Skin of body (tissue), 2 donors: ENCODE measurements around the gene RNF32. TPM values are rescaled to one million over a fixed set of nuclear protein-coding genes. Genes with fewer than 3 reads are reported as not detected.
A peak's percentile ranks its signal among the peaks of the same experiment; 100 is the strongest.
"Not testable (repeated sequence)": the region's sequence is repeated elsewhere in the genome, so short reads cannot be mapped to it uniquely, and the experiment has no call there.

Experiments
- DNase-seq: peaks from one replicate; lab custom pipeline; 2025; lab: John Stamatoyannopoulos, UW
- total RNA-seq: library from RNA; depleted of rRNA; stranded (reverse); fragments of >200 nt; gene quantifications from one replicate; pipeline ENCODE4 v1.2.3, GENCODE V29; 2014

RNF32 gene
- total RNA-seq, 1 donor from 2014 or later, result 0.89 TPM

DNA sequence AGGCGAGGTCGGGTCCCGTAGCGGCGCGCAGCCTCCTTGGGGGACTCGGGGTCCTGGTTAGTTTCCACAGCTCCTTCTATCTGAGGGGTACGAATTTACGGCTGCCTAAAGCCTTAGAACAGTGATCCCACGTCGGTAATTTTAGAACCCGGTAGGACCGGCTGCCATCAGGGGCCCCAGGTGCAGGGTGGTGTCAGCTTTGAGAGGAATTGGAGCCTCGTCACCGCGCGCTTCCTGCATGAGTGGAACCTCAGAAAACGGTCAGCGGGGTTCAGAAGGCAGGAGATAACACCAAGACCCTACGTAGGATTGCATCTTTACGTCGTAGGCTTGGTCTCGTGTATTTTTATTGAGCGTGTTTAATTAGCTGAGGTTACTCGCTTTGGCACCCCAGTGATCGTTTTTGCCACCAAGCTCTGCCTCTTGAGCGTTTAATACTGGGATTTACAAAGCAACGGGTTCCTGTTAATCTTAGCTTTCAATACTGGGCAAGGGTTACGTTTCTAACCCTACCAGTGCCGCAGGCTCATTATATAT lies 443 bp downstream of the RNF32 start:
- peak; percentile 19 for DNase-seq

DNA sequence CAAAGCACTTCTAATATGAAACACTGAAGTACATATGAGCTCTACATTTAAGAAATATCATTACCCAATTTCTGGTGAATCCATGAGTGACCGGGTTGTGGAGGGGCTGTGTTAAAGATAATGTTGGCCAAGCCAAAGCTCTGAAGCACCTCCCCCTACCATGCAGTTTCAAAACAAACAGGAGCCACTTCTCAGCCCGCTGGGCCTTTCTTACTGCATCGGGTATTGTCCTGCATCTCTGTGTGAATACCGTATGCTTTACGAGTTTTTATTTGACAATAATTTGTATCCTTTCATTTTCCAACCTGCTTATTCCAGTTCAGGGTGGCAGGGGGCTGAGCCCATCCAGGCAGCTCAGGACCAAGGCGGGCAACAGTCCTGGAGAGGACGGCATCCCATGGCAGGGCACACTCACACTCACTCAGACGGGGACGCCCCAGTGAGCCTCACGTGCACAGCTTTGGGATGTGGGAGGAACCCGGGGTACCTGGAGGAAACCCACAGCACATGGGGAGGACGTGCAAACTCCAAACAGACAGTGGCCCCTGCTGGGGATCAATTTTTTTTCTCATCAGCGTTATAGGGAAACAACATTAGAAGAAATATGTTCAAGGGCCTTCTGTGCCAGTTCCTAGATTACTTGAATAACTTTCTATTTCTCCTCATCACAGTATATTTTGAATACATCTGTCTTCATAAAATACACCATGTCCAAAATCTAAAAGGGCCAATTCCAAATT lies 1.9 kb downstream of the RNF32 start:
- no peak for DNase-seq

DNA sequence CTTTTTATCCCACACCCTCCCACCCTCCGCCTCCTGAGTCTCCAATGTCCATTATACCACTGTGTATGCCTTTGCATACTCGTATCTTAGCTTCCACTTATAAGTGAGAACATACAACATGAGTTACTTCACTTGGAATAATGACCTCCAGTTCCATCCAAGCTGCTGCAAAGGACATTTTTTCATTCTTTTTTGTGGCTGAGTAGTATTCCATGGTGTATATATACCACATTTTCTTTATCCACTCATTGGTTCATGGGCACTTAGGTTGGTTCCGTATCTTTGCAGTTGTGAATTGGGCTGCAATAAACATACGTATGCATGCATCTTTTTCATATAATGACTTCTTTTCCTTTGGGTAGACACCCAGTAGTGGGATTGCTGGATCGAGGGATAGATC lies 6.8 kb downstream of the RNF32 start:
- DNase-seq, result not testable (repeated sequence)

DNA sequence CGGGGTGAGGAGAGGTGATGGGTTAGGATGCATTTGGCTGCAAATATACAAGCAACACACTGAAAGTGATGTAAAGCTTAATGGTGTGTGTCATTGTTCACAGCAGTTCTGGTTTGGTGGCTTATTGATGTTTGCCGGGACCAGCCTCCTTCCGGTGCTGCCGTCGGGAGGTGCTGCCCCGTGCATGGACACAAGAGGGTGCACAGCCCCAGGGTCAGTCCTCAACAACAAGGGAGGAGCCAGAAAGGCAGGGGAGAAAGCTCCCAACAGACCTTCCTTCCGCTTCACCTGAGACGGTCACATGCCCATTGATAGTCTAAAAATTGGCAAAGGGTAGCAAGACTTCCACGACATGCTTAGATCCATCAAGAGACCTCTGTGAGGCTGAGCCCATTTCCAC lies 9.5 kb downstream of the RNF32 start:
- no peak for DNase-seq

DNA sequence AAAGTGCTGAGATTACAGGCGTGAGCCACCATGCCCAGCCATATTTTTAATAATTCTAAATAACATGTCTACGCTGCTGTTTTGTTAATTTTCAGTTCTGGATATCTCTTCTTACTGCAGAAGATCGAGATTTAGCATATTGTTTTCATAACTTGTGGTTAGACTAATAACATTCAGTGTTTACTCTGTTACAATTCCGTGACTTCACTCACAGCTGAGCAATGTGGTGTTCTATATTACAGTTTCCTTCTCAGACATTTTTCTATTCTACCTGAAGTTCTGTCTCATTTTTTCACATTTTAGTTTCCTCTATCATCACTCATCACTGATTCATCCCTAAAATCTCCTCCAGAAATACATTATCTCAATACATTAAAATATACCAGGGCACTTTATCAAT lies 10.9 kb downstream of the RNF32 start:
- no peak for DNase-seq

DNA sequence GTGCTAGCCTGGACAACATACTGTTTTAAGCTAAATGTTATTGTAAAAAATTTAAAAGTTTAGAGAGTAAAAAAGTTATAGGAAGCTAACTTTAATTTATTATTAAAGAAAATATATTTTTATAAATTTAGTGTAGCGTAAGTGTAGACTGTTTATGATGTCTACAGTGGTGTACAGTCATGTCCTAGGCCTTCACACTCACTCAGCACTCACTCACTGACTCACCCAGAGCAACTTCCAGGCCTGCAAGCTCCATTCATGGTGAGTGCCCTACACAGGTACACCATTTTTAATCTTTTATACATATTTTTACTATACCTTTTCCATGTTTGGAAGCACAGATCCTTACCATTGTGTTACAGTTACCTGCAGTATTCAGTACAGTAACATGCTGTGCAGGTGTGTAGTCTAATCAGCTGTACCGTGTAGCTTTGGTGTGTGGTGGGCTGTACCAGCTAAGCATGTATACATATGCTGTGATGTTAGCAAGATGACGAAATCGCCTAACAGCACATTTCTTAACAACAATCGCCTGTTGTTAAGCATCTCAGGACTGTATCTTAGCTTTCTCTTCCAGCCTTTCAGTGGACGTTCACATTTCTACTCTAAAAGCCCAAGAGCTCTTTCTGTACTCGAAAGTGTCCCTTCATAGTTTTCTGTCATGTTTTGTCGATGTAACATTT lies 12.5 kb downstream of the RNF32 start:
- no peak for DNase-seq

DNA sequence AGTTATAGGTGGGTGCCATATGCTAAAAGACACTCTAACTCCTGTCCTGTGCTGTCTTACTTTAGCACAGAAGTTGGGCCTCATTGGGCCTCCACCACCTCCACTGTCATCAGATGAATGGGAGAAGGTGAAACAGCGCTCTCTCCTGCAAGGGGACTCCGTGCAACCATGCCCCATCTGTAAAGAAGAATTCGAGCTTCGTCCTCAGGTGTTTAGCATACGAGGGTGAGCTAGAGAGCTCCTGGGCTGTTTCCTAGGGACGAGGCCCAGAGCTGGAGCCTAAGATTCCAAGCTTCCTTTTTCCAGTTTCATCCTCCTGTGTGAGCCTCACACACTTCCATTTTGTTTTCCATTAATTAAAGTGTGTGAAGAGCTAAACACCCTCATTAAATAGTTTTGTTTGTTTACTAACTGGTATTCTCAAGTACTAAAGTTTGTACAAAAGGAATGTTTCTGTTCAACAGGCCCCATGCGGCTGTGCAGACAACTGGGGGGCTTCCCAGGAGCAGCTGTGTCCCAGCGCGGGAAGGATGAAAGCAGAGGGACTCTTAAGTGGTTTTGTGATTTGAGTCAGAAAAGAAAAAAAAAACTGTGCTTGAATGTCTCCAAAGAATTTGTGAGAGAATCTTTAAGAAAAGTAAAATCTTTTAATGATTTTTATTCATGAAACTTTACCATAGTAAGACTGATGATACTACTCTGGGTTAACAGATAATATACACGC lies 14.1 kb downstream of the RNF32 start:
- DNase-seq, result no peak

DNA sequence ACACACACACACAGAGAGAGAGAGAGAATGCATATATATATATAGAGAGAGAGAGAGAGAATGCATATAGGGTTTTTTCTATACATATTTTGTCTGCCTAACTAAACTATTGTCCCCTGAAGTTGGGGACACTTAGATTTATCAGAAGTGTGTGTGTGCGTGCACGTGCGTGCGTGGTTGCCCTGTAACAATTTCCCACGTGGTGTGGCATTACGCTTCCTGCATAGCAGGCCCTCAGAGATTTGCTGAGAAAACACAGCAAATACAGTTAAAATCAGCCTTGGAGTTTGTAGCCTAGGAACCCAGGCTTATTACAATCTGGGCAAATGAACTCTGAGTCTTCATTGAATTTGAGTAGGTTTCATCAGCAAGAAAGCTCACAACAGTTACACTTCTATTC lies 14.7 kb downstream of the RNF32 start:
- DNase-seq, result no peak

DNA sequence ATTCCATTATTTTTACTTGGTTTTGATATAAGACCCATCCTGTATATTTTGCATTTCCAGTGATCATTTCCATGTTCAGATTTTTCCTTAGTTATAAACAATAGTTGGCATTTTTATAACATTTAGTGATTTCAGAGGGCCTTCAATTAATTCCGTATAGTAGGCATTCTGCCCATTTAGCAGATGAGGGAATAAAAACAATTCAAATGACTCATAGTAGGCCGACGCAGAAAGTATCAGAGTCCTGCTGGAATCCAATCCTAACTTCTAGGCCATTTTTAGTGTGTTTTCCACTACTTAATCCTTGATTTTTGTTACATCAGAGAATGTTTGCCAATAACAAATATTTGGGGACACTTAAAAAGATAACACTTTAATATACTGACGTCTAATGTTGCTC lies 15.4 kb downstream of the RNF32 start:
- no peak for DNase-seq

DNA sequence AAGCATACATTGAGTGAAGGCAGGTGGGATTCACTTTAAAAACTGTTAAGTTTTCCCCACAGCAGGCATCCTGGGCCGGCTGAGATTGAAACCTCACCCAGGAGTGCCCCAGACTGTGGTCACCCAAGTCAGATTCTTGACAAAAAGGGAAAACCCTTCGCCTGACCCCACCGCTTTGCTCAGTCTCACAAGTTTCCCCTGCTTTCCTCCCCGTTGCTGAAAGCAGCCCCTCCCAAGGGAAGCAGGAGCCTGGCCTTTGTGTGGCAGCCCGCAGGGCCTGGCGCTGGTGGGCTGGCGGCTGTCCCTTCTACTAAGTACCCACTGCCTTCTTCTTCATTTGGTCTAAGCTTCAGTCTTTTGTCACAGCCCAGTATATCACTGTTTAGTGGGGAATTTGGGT lies 16.0 kb downstream of the RNF32 start:
- no peak for DNase-seq

DNA sequence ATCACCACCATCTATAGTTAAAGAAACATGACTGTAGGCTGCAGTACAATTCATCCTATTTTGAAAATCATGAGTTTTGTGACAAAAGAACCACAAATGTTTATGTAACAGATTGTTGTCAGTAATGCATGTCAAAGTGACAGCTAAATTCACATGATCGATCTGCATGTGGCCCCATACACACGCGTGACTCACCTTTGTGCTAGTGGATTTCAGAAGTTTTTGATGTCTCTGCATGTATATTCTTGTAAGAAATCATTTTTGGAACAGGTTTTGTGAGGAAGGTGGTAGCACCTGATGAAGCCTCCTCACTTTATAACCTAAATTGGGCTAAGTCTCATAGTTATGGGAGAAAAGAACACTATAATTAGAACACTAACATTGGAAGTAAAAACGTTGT lies 17.1 kb downstream of the RNF32 start:
- no peak for DNase-seq

DNA sequence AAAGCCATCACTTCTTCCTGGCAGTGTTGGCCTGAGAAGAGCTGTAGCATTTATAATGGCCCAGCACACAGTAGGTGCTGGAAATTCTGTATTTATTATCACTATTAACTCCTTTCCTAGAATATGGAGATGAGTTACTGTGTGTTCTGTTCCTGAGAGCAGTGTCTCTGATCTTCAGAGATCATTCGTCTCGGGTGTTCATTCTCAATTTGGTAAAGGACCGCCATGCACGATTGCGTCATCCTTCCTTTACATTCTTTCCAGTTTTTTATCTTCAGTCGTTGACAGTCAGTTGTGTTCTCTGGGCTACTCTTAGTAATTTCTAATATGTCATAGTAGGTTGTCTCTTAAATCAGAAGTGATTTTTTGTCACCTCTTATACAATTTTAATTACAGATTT lies 18.6 kb downstream of the RNF32 start:
- DNase-seq, result no peak

DNA sequence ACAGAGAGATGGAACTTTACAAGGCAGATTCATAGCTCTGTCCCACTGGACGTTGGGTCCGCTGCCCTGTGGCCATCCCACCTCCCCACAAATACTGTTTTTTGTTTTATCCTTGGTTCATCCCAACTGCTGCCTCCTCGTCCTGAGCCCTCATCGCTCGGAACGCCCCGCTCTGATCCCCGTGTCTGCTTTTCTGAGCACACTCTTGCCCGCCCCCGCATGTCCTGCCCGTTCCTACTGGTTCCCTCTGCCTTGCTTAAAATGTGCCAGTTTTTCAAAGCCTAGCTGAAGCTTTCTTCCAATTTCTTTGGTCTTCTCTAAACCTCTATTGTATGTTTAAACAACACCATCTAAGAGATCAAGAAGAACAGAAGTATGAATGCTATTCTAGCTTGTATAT lies 19.4 kb downstream of the RNF32 start:
- no peak for DNase-seq

DNA sequence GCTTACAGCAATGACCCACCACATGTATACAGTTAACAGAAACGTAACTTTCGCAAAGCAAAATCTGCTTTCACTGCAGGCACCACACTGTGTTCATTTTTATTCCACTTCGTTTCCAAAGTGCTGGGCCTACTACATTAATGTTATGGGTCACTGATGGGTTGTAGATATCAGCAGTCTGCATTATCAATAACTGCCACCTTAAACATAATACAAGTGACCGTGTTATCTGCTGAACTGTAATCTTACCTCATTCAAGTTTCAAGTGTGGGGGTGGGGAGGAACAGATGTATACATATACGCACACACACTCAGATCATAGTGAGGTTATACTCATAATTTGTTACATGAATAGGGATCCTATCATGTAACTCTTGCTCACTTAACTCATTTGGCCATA lies 21.1 kb downstream of the RNF32 start:
- no peak for DNase-seq

DNA sequence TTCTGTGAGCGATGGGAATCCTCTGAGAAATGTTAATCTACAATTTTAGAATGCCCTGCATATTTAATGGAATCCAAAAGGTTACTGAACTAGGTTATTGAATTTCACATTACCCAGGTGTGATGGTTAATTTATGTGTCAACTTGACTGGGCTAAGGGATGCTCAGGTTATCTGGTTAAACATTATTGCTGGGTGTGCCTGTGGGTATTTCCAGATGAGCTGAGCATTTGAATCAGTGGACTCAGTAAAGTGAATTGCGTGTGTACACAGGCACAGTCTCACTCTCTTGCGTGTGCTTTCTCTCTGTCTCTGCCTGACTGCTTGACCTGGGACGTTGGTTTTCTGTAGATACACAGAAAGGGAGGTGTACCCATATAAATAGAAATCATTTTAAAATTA lies 21.7 kb downstream of the RNF32 start:
- DNase-seq, result no peak

DNA sequence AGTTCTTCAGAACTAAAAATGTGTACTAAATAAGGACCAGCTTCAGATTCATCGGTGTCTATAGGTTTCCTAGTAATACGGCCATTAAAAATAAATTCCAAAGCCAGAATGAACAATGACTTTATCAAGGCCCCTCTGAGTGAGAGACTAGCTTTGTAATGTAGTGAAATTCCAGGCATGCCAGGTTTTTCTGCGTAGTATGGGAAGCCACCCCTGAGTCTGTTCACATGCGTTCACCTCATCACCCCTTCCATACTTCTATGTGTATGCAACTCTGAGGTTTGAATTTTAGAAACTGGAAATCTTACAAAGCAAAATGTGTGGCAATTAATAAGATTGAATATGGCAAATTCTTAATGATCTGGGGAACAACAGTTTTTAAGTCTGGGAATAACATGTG lies 24.5 kb downstream of the RNF32 start:
- no peak for DNase-seq

DNA sequence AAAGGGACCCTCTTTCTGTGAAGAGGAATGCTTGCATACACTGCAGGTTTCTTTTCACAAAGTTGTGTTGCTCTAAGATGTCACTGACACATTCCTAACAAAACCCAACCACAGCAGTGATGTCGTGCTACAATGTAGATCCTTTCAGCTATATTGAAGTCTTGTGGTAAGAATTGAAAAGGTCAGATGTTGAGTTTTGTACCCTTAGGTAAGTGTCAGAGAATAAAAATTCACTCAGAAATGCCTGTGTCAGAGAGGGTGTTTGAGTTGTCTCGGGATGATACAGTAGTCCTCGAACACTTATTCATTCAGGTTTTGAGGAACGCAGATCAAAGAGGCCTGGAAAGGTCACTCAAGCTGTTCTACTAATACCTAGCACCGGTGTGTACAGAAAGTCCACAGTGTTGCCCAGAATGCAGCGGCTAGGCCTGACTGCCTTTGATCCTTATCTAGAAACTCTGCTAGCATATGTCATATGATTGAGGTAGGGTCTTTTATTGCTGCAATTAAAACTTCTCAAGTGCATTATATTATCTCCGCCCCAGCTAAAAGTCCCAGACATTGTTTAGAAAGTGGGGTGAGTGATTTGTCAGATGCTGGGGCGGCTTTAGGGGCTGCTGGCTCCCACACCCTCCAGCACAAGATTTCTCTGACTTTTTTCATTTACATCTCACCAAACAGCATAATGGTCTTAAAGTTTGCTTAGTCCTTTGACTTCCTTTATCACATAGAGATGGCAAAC lies 26.0 kb downstream of the RNF32 start:
- no peak for DNase-seq

DNA sequence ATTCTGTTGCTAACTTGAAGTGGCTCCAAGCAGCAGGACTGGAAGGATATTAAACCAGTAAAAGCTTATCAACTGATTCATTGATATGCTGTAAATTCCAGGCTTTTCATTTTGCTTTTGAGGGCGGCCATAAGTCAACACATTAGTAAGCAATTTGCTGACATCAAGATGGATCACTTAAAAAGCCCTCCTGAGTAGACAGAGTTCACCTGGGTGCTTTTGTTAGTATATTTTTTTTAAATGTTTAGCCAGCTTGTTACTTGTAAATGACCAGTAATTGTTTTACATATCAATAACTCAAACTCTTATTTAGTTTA lies 26.5 kb downstream of the RNF32 start:
- DNase-seq, result no peak

DNA sequence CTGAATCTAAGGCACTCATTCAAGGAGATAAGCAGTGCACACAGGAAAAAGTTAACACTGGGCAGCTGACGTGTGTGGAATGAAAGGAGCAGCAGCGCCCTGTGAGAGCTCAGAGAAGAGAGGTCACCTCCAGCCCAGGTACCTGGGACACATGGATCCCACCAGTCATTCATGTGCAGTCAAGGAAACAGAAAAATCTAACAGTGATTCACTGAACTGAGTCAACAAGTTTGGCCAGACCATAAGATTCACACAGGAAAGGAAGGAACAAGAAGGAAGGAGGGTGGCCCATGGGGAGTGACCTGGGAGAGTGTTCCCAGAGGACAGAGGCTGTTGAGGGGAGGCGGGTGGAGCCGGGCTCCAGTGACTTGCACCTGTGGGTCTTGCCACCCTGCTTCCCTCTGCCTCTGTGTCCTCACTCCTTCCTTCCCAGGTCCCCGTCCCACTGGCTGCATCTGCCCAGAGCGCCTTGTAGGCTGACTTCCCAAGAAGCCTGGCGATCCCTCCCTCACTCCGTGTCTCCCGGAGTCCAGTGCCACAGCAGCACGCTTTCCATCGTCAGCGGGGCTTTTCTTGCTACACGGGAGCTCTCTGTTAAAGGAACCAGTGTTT lies 27.7 kb downstream of the RNF32 start:
- no peak for DNase-seq

DNA sequence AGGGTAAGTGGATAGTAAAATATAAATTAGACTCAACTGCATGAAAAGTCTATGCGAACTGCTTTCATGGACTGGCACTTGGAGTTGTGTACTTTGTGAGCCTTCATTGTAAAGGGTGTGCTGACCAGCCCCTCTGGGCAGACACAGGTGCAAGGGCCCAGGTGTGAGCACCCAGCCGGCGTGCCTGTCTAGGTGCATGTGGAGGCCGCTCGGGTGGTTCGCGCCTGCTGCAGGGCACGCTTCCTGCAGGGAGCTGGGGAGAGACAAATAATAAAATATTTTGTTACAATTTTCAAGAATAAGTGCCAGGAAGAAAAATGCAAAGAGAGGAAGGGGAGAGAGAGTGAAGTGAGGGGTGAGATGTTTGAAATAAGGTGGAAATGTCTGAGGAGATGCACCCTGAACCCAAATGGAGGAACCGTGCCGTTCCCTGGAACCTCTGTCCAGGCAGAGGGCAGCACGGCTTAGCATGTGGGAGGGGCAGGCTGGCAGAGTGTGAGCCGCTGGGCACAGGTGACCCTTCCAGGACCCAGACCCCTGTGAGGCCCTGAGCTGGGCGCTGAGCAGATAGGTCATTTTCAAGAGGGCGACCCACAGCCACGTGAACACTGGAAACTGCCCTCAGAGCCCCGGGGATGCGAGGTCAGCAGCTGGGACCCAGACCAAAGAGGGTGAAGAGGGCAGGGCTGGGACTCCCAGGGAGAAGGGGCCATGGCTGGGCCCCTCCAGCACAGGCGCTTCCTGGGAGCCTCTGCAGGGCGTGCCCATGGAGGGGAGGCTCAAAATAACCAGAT lies 28.7 kb downstream of the RNF32 start:
- DNase-seq, result no peak

DNA sequence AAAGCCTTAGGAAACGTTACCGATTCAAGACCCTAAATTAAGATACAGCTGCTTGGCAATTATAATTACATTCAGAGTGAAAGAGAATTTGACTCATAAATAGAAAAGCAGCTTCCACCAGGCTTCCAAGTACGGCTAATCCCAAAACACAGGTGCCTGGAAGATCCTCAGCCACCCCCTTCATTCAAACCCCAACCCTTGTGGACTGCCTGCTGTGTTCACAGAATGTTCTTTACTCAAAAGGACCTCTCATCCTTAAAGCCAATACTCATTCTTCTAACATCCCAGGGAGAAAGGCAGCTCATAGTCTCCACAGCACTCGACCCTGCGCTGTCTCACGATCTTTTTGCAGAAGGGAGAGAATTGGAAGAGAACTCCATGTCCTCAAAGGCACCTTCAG lies 32.9 kb downstream of the RNF32 start:
- no peak for DNase-seq
